T-helper 22 cell (primary cell): Measurements from ENCODE around the gene MAP3K20.
"Not testable (repeated sequence)": the region's sequence is repeated elsewhere in the genome, so short reads cannot be mapped to it uniquely, and the experiment has no call there.

Experiments used
- DNase-seq: peaks from one replicate; pipeline ENCODE4 v3.0.0-alpha.2; 2020; ENCODE audit warnings: low read depth

The MAP3K20 gene

GRCh38 chr2:173075781-173076580 lies at the start of gene MAP3K20:
MAP3K20 (plus strand) TSS chr2:173075846; CDS start chr2:173091032, 15,186 bp downstream.
- DNase-seq: peak; percentile 34

GRCh38 chr2:173026479-173026878 lies 49.2 kb upstream of the MAP3K20 start:
- DNase-seq: no peak

GRCh38 chr2:173027181-173028128 lies 48.2 kb upstream of the MAP3K20 start:
- DNase-seq: peak; percentile 27

- DNase-seq: no peak
Measured at GRCh38 chr2:173028141-173028540, 47.5 kb upstream of the MAP3K20 start.

- DNase-seq: no peak
Measured at GRCh38 chr2:173028671-173029070, 47.0 kb upstream of the MAP3K20 start.

GRCh38 chr2:173030561-173031490 lies 44.8 kb upstream of the MAP3K20 start:
- no peak for DNase-seq

GRCh38 chr2:173032032-173032431 lies 43.6 kb upstream of the MAP3K20 start:
- no peak for DNase-seq

GRCh38 chr2:173033084-173033483 lies 42.6 kb upstream of the MAP3K20 start:
- no peak for DNase-seq

- DNase-seq: no peak
Measured at GRCh38 chr2:173034143-173034542, 41.5 kb upstream of the MAP3K20 start.

GRCh38 chr2:173037245-173038120 lies 38.2 kb upstream of the MAP3K20 start:
- no peak for DNase-seq

- DNase-seq: not testable (repeated sequence)
Measured at GRCh38 chr2:173038257-173038656, 37.4 kb upstream of the MAP3K20 start.

GRCh38 chr2:173040729-173041128 lies 34.9 kb upstream of the MAP3K20 start:
- no peak for DNase-seq

GRCh38 chr2:173043476-173043875 lies 32.2 kb upstream of the MAP3K20 start:
- no peak for DNase-seq

- DNase-seq: no peak
Measured at GRCh38 chr2:173043897-173044519, 31.6 kb upstream of the MAP3K20 start.

GRCh38 chr2:173044686-173045085 lies 31.0 kb upstream of the MAP3K20 start:
- DNase-seq: no peak

- DNase-seq: no peak
Measured at GRCh38 chr2:173045181-173045580, 30.5 kb upstream of the MAP3K20 start.

GRCh38 chr2:173048522-173048896 lies 27.1 kb upstream of the MAP3K20 start:
- DNase-seq: no peak

GRCh38 chr2:173048897-173049661 lies 26.6 kb upstream of the MAP3K20 start:
- DNase-seq: no peak

- DNase-seq: no peak
Measured at GRCh38 chr2:173049831-173050230, 25.8 kb upstream of the MAP3K20 start.

- no peak for DNase-seq
Measured at GRCh38 chr2:173050684-173051083, 25.0 kb upstream of the MAP3K20 start.
